ENCODE data around the gene MUS81. TPM values are rescaled to one million over a fixed set of nuclear protein-coding genes. Genes with fewer than 3 reads are reported as not detected.

The MUS81 gene
- total and polyA plus RNA-seq, 2 of the 13 experiments (the other 11 are each of a cell fraction or from before 2014, with no cell fraction given): 25.6 to 30.2 TPM

DNA sequence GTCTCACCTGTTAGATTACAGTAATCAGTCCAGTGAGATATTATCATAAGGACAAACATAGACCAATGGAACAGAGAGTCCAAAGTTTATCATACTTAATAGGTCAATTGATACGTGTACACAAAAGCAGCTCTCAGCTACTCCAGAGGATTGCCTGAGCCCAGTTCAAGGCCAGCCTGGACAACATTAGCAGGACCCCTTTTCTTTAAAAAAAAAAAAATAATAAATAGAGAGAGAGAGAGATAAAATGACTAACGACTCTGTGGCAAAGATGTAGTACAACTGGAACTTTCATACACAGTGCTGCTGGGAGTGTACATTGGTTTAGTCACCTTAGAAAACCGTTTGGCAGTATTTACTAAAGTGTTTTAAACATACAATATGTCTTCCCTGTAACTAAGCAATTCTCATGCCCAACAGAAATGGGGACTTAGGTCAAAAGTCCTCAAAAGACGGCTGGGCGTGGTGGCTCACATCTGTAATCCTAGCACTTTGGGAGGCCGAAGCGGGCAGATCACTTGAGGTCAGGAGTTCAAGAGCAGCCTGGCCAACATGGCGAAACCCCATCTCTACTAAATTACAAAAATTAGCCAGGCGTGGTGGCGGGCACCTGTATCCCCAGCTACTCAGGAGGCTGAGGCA lies 15.9 kb upstream of the MUS81 start (continued):
- TF ChIP-seq, protein P1, sequence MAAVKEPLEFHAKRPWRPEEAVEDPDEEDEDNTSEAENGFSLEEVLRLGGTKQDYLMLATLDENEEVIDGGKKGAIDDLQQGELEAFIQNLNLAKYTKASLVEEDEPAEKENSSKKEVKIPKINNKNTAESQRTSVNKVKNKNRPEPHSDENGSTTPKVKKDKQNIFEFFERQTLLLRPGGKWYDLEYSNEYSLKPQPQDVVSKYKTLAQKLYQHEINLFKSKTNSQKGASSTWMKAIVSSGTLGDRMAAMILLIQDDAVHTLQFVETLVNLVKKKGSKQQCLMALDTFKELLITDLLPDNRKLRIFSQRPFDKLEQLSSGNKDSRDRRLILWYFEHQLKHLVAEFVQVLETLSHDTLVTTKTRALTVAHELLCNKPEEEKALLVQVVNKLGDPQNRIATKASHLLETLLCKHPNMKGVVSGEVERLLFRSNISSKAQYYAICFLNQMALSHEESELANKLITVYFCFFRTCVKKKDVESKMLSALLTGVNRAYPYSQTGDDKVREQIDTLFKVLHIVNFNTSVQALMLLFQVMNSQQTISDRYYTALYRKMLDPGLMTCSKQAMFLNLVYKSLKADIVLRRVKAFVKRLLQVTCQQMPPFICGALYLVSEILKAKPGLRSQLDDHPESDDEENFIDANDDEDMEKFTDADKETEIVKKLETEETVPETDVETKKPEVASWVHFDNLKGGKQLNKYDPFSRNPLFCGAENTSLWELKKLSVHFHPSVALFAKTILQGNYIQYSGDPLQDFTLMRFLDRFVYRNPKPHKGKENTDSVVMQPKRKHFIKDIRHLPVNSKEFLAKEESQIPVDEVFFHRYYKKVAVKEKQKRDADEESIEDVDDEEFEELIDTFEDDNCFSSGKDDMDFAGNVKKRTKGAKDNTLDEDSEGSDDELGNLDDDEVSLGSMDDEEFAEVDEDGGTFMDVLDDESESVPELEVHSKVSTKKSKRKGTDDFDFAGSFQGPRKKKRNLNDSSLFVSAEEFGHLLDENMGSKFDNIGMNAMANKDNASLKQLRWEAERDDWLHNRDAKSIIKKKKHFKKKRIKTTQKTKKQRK (IDR thresholded peaks at IDR 0.05; ENCODE audit: low read length): no peak
- TF ChIP-seq, protein P2, sequence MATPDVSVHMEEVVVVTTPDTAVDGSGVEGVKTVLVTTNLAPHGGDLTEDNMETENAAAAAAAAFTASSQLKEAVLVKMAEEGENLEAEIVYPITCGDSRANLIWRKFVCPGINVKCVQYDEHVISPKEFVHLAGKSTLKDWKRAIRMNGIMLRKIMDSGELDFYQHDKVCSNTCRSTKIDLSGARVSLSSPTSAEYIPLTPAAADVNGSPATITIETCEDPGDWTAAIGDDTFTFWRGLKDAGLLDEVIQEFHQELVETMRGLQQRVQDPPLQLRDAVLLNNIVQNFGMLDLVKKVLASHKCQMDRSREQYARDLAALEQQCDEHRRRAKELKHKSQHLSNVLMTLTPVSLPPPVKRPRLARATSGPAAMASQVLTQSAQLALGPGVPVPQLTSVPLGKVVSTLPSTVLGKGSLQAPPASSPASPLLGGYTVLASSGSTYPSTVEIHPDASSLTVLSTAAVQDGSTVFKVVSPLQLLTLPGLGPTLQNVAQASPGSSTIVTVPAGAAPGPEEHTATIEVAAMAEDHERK (CRISPR knock-in tag; IDR thresholded peaks at IDR 0.05; ENCODE audit: low read depth): no peak
- TF ChIP-seq, protein P3, sequence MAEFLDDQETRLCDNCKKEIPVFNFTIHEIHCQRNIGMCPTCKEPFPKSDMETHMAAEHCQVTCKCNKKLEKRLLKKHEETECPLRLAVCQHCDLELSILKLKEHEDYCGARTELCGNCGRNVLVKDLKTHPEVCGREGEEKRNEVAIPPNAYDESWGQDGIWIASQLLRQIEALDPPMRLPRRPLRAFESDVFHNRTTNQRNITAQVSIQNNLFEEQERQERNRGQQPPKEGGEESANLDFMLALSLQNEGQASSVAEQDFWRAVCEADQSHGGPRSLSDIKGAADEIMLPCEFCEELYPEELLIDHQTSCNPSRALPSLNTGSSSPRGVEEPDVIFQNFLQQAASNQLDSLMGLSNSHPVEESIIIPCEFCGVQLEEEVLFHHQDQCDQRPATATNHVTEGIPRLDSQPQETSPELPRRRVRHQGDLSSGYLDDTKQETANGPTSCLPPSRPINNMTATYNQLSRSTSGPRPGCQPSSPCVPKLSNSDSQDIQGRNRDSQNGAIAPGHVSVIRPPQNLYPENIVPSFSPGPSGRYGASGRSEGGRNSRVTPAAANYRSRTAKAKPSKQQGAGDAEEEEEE (CRISPR knock-in tag; IDR thresholded peaks at IDR 0.05; ENCODE audit: borderline replicate concordance): no peak
- no peak for TF ChIP-seq SOX6 (IDR thresholded peaks at IDR 0.05)
- TF ChIP-seq SOX6 (CRISPR knock-in tag; IDR thresholded peaks at IDR 0.05): peak; percentile 34
- TF ChIP-seq ZNF510 (CRISPR knock-in tag; IDR thresholded peaks at IDR 0.05; ENCODE audit: low read depth): no peak
- TF ChIP-seq MED8 (CRISPR knock-in tag; IDR thresholded peaks at IDR 0.05; ENCODE audit: insufficient replicate concordance): no peak
- TF ChIP-seq GABPA (IDR thresholded peaks at IDR 0.05; ENCODE audit: low read depth, low read length): no peak
- no peak for TF ChIP-seq GABPA (CRISPR knock-in tag; IDR thresholded peaks at IDR 0.05; ENCODE audit: low read depth)
- TF ChIP-seq, protein P4, sequence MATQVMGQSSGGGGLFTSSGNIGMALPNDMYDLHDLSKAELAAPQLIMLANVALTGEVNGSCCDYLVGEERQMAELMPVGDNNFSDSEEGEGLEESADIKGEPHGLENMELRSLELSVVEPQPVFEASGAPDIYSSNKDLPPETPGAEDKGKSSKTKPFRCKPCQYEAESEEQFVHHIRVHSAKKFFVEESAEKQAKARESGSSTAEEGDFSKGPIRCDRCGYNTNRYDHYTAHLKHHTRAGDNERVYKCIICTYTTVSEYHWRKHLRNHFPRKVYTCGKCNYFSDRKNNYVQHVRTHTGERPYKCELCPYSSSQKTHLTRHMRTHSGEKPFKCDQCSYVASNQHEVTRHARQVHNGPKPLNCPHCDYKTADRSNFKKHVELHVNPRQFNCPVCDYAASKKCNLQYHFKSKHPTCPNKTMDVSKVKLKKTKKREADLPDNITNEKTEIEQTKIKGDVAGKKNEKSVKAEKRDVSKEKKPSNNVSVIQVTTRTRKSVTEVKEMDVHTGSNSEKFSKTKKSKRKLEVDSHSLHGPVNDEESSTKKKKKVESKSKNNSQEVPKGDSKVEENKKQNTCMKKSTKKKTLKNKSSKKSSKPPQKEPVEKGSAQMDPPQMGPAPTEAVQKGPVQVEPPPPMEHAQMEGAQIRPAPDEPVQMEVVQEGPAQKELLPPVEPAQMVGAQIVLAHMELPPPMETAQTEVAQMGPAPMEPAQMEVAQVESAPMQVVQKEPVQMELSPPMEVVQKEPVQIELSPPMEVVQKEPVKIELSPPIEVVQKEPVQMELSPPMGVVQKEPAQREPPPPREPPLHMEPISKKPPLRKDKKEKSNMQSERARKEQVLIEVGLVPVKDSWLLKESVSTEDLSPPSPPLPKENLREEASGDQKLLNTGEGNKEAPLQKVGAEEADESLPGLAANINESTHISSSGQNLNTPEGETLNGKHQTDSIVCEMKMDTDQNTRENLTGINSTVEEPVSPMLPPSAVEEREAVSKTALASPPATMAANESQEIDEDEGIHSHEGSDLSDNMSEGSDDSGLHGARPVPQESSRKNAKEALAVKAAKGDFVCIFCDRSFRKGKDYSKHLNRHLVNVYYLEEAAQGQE (IDR thresholded peaks at IDR 0.05; ENCODE audit: borderline replicate concordance in 1 of 2, low read depth in 1 of 2, low read length in 2 of 2): no peak
- TF ChIP-seq, protein P5, sequence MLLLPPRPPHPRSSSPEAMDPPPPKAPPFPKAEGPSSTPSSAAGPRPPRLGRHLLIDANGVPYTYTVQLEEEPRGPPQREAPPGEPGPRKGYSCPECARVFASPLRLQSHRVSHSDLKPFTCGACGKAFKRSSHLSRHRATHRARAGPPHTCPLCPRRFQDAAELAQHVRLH (CRISPR knock-in tag; IDR thresholded peaks at IDR 0.05; ENCODE audit: borderline replicate concordance, low read depth): no peak
- TF ChIP-seq, protein P6, sequence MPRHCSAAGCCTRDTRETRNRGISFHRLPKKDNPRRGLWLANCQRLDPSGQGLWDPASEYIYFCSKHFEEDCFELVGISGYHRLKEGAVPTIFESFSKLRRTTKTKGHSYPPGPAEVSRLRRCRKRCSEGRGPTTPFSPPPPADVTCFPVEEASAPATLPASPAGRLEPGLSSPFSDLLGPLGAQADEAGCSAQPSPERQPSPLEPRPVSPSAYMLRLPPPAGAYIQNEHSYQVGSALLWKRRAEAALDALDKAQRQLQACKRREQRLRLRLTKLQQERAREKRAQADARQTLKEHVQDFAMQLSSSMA (CRISPR knock-in tag; IDR thresholded peaks at IDR 0.05): no peak
- TF ChIP-seq SRSF9 (IDR thresholded peaks at IDR 0.05; ENCODE audit: borderline replicate concordance, insufficient read depth, low read depth, low read length, poor library complexity, severe bottlenecking): no peak
- TF ChIP-seq SIN3A (IDR thresholded peaks at IDR 0.05; ENCODE audit: borderline replicate concordance, low read depth, low read length): no peak
- TF ChIP-seq TGIF2 (CRISPR knock-in tag; IDR thresholded peaks at IDR 0.05): no peak
- TF ChIP-seq ZNF672 (CRISPR knock-in tag; IDR thresholded peaks at IDR 0.05): no peak
- TF ChIP-seq MIXL1 (CRISPR knock-in tag; IDR thresholded peaks at IDR 0.05): peak; percentile 74
- TF ChIP-seq ZNF556 (CRISPR knock-in tag; IDR thresholded peaks at IDR 0.05; ENCODE audit: borderline replicate concordance): no peak

Measured in HepG2 (cell line).